ENCODE data around the gene CRYBG2. TPM values are rescaled to one million over a fixed set of nuclear protein-coding genes. Genes with fewer than 3 reads are reported as not detected.

Gene CRYBG2, protein sequence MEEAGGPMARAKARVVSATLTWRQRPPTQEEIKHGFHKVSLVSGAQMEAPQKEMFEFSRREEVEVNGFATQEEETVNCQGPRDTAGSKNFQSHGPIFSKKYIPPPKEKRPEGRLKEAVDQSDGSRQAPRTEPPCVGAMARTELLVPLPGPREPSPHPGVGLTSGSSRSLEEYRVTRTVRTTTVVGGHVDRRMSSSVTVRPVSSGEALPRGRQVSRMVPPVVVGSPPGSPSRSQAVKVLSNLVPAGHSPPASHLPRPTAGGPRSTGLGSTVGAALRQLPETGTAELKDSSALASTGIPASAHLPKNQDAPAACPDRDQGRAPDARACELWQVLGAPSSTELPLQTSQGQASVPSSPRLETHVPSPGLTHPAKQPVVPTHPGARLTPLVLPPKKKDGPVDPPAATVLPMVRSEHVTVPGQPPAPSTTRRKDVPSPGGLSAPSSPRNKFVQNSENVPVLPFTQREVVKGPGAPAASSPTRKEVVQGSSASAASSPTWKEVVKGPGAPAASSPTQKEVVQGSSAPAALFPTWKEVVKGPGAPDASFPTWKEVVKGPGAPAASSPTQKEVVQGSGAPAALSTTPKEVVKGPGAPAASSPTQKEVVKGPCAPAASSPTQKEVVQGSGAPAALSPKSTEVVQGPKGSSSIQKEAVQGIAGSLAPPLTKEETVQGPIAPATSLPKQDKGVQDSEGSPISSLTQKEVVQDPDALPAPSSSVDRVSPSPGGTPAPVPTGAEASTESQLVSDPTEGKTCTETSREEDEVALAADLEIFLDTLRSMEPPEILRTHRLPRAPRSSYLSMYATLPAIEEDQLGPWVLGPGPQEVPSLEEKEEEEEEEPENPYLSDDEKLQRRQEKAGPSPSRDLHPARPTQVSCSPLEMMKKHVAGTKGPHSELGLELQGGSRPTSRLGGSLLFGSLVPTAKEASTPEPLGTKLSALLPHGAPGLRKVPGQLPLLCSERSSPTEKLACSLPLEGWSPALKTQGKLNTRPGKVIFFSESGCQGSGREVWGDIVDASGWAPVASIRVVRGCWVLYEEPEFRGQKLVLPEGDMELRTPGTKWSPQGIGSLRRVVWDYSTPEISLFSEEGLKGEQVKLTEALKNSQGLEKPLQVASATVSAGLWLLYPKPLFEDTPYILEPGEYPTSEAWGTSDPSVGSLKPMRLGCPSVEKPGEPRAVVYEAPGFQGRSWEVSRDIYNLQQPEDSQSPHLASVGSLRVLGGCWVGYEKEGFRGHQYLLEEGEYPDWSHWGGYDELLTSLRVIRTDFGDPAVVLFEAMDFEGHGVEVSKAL (N-terminal part only)
- polyA plus RNA-seq (2012; ENCODE audit: insufficient read length, low read depth): not detected

DNA sequence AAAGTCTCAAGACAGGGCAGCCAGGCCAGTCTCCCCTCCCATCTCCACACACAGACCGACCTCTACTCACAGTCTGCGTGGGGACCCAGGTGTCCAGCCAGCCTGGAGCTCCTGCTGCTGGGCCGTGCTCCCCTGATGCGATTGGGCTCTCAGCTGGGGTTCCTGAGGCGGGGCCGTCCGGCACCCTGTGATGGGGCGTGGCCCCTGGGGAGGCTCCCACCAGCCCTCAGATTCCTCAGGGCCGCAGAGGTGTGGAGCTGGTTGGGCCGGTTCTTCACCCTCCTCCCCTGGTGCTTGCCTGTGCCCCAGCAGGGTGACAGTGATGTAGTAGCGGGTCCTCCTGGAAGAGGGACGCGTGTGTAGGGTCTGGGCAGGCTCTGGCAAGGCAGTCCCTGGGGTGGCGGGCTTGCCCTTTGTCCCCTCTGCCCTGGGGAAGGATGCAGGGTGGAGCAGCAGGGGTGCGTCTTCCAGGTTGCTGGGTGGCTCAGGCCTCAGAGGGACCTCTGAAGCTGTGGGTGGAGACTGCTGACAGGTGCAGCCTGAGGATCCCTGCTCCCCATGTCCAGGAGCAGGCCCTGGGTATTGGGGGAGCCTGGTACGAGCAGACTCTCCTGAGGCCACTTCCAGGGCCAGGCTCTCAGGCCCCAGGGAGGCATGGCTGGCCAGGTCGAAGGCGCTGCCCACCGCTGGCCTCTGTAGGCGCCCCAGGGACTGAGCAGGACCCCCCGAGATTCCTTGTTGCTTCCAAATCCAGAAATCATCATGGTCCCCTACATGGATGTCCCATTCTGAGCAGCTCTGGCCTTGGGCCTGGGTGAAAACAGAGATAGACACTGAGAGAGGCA lies at the start of gene CRYBG2:
Gene CRYBG2 (minus strand): TSS at position 155 of the 845 bp plus-strand sequence. CDS start 7,473 bp downstream, outside the sequence.
- no peak for TF ChIP-seq SIN3A (IDR thresholded peaks at IDR 0.05; ENCODE audit: borderline replicate concordance, insufficient read depth, low read length)

DNA sequence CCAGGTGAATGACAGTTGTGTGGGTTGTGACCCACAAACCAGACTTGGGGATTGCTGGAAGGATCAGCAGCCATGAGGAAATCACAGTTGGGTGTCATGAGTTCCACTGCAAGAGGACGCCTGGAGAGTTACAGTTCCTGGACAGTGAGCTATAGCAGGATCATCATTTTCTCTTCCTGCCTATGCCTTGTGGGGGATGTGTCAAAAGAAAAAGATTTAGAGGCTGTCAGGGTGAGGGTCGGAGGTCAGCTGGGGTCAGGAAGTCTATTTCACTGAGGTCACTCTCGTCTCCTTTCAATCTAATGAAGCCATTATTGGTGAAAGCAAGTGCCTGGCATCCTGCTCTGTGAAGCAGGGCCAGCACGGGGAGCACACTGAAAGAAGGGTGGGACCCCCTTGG lies 49.7 kb upstream of the CRYBG2 start:
- TF ChIP-seq POLR2AphosphoS5 (IDR thresholded peaks at IDR 0.05; ENCODE audit: low read depth, low read length): no peak
- no peak for TF ChIP-seq SIN3A (IDR thresholded peaks at IDR 0.05; ENCODE audit: borderline replicate concordance, insufficient read depth, low read length)
- TF ChIP-seq FOXP2 (optimal IDR thresholded peaks at IDR 0.05; ENCODE audit: borderline replicate concordance, extremely low read depth, extremely low read length, insufficient read depth): no peak
- TF ChIP-seq, protein P1, sequence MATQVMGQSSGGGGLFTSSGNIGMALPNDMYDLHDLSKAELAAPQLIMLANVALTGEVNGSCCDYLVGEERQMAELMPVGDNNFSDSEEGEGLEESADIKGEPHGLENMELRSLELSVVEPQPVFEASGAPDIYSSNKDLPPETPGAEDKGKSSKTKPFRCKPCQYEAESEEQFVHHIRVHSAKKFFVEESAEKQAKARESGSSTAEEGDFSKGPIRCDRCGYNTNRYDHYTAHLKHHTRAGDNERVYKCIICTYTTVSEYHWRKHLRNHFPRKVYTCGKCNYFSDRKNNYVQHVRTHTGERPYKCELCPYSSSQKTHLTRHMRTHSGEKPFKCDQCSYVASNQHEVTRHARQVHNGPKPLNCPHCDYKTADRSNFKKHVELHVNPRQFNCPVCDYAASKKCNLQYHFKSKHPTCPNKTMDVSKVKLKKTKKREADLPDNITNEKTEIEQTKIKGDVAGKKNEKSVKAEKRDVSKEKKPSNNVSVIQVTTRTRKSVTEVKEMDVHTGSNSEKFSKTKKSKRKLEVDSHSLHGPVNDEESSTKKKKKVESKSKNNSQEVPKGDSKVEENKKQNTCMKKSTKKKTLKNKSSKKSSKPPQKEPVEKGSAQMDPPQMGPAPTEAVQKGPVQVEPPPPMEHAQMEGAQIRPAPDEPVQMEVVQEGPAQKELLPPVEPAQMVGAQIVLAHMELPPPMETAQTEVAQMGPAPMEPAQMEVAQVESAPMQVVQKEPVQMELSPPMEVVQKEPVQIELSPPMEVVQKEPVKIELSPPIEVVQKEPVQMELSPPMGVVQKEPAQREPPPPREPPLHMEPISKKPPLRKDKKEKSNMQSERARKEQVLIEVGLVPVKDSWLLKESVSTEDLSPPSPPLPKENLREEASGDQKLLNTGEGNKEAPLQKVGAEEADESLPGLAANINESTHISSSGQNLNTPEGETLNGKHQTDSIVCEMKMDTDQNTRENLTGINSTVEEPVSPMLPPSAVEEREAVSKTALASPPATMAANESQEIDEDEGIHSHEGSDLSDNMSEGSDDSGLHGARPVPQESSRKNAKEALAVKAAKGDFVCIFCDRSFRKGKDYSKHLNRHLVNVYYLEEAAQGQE (IDR thresholded peaks at IDR 0.05; ENCODE audit: insufficient read depth in 1 of 2, low read depth in 2 of 2, low read length in 2 of 2): no peak
- no peak for TF ChIP-seq TAF1 (IDR thresholded peaks at IDR 0.05; ENCODE audit: borderline replicate concordance, insufficient read depth, low read length)

DNA sequence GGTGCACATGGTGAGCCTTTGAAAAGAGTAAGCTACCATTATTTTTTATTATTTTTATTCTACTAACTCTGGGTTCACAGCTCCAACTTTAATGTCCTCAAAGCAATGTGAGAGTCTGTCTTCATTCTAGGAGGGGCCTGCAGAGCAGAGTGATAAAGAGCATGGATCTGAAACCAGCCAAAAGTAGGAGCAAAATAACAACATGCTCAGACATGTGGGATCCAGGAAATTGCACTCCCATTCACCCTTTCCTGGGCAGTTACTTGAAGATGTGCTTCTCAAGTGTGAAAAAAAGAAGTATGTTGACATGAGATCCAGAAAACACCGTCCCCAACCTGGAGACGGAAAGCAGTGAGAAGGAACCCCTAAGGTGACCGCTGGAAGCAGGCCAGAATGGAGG lies 48.0 kb upstream of the CRYBG2 start:
- TF ChIP-seq POLR2AphosphoS5 (IDR thresholded peaks at IDR 0.05; ENCODE audit: low read depth, low read length) (no peak), TAF1 (IDR thresholded peaks at IDR 0.05; ENCODE audit: borderline replicate concordance, insufficient read depth, low read length) (no peak)

DNA sequence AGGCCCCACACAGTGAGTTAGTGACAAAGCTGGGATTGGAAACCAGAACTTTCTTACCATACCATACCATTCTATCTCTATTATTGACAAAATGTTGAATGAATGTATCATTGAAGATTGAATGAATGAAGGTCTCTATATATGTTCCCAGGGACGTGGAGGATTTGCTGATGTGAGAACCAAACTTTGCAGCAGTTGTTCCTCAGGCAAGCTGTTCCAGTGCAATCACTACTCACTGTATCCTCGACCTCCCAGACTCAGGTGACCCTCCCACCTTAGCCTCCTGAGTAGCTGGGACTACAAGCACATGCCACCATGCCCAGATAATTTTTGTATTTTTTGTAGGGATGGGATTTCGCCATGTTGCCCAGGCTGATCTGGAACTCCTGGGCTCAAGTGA lies 45.1 kb upstream of the CRYBG2 start:
- TF ChIP-seq FOXP2 (optimal IDR thresholded peaks at IDR 0.05; ENCODE audit: borderline replicate concordance, extremely low read depth, extremely low read length, insufficient read depth) (no peak), POLR2AphosphoS5 (IDR thresholded peaks at IDR 0.05; ENCODE audit: low read depth, low read length) (no peak), TAF1 (IDR thresholded peaks at IDR 0.05; ENCODE audit: borderline replicate concordance, insufficient read depth, low read length) (no peak), SIN3A (IDR thresholded peaks at IDR 0.05; ENCODE audit: borderline replicate concordance, insufficient read depth, low read length) (no peak)
- TF ChIP-seq, protein P1 (IDR thresholded peaks at IDR 0.05; ENCODE audit: insufficient read depth in 1 of 2, low read depth in 2 of 2, low read length in 2 of 2): no peak

DNA sequence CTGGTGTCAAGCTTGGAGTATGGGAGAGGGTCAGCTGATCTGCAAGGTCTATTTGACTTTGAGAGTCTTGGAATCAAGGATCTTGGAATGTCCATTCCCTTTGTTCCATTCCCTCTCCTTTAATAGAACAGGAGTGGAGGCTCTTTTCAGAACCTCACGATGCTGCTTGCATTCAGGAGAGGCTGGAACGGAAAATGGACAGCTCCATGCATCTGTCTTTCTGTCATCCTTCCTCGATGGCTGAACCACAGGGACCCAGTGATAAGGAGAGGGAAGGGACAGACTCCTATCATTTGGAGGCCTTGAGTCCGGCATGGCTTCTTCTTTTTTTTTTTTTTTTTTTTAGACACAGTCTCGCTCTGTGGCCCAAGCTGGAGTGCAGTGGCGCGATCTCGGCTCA lies 41.8 kb upstream of the CRYBG2 start:
- TF ChIP-seq POLR2AphosphoS5 (IDR thresholded peaks at IDR 0.05; ENCODE audit: low read depth, low read length): no peak
- no peak for TF ChIP-seq FOXP2 (optimal IDR thresholded peaks at IDR 0.05; ENCODE audit: borderline replicate concordance, extremely low read depth, extremely low read length, insufficient read depth)
- no peak for TF ChIP-seq SIN3A (IDR thresholded peaks at IDR 0.05; ENCODE audit: borderline replicate concordance, insufficient read depth, low read length)
- TF ChIP-seq TAF1 (IDR thresholded peaks at IDR 0.05; ENCODE audit: borderline replicate concordance, insufficient read depth, low read length): no peak
- TF ChIP-seq, protein P1 (IDR thresholded peaks at IDR 0.05; ENCODE audit: insufficient read depth in 1 of 2, low read depth in 2 of 2, low read length in 2 of 2): no peak
